SK-N-SH (cell line): ENCODE measurements around the gene C7orf33.

Experiments
- CTCF ChIP-seq: fragments of 200-600 bp; sonication (generic); IDR thresholded peaks from 2 replicates; pipeline ENCODE4 v1.6.1; 2017; ENCODE audit warnings: antibody characterized with exemption, mild to moderate bottlenecking, moderate library complexity
- EP300 ChIP-seq, 2 experiments: IDR thresholded peaks; 2 replicates each; pipeline versions ENCODE4 v1.4.0 to v1.6.1; 2012; ENCODE audit warnings: borderline replicate concordance in 1 of 2, low read depth in 1 of 2, low read length in 1 of 2
- MEF2A ChIP-seq: IDR thresholded peaks from 2 replicates; pipeline ENCODE4 v1.4.0; 2012; ENCODE audit warnings: low read depth, borderline replicate concordance
- NFIC ChIP-seq: IDR thresholded peaks from 2 replicates; pipeline ENCODE4 v1.4.0; 2012; ENCODE audit warnings: borderline replicate concordance
- USF2 ChIP-seq: fragments of 150-350 bp; IDR thresholded peaks from 2 replicates; pipeline ENCODE4 v1.6.1; 2017; ENCODE audit warnings: antibody characterized with exemption, low read length, low read depth, borderline replicate concordance
- TF ChIP-seq, protein P1 (sequence below): IDR thresholded peaks from 2 replicates; pipeline ENCODE4 v1.4.0; 2012; ENCODE audit warnings: low read depth

GRCh38 chr7:148571381-148571780, 19.2 kb upstream of the C7orf33 start:
- TF ChIP-seq USF2: no peak
- TF ChIP-seq EP300 (IDR thresholded peaks at IDR 0.05; ENCODE audit: borderline replicate concordance in 1 of 2, low read depth in 1 of 2, low read length in 1 of 2): no peak
- TF ChIP-seq CTCF: no peak
- TF ChIP-seq MEF2A: no peak
- TF ChIP-seq, protein P1, sequence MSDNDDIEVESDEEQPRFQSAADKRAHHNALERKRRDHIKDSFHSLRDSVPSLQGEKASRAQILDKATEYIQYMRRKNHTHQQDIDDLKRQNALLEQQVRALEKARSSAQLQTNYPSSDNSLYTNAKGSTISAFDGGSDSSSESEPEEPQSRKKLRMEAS: no peak
- no peak for TF ChIP-seq NFIC
